Heart right ventricle (tissue), 16 donors: ENCODE results near the gene HNF4A. TPM values are rescaled to one million over a fixed set of nuclear protein-coding genes. Genes with fewer than 3 reads are reported as not detected.

Source experiments
- ATAC-seq, 8 donors: fragments of 200-7000 bp; cut with Tn5 transposase; one replicate each; pipeline ENCODE4 v1.9.1; 2020; ENCODE audit warnings: mild to moderate bottlenecking in 8 of 8, moderate library complexity in 8 of 8, moderate number of reproducible peaks in 1 of 8
- DNase-seq, 2 donors: peaks; one replicate each; pipeline ENCODE4 v3.0.0-alpha.2; 2020
- H3K27ac ChIP-seq, 10 donors: fragments of 200-600 bp; sonication (generic) in 2 of 10; one replicate each; pipeline versions ENCODE4 v1.5.0 to v1.8.0; 2020 to 2022; ENCODE audit warnings: mild to moderate bottlenecking in 3 of 10
- H3K27me3 ChIP-seq, 7 donors: fragments of 200-600 bp; one replicate each; pipeline ENCODE4 v1.8.0; 2021 to 2022; ENCODE audit warnings: mild to moderate bottlenecking in 2 of 7
- H3K36me3 ChIP-seq, 9 donors: fragments of 200-600 bp; sonication (generic) in 1 of 9; one replicate each; pipeline versions ENCODE4 v1.5.0 to v1.8.0; 2020 to 2022; ENCODE audit warnings: mild to moderate bottlenecking in 2 of 9
- H3K4me1 ChIP-seq, 9 donors: fragments of 200-600 bp; sonication (generic) in 1 of 9; one replicate each; pipeline versions ENCODE4 v1.5.0 to v1.8.0; 2020 to 2022; ENCODE audit warnings: mild to moderate bottlenecking in 4 of 9
- H3K4me3 ChIP-seq, 10 donors: fragments of 200-600 bp; sonication (generic) in 2 of 10; one replicate each; pipeline versions ENCODE4 v1.5.0 to v1.8.0; 2020 to 2022; ENCODE audit warnings: mild to moderate bottlenecking in 7 of 10, moderate library complexity in 2 of 10
- H3K9me3 ChIP-seq, 11 donors: fragments of 200-600 bp in 10 of 11; sonication (generic) in 2 of 11; one replicate each; pipeline versions ENCODE4 v1.5.0 to v1.8.0; 2013 to 2022; ENCODE audit warnings: mild to moderate bottlenecking in 2 of 11, control low read depth in 1 of 11, moderate library complexity in 1 of 11
- CTCF ChIP-seq, 9 donors: fragments of 200-600 bp; sonication (generic) in 2 of 9; IDR thresholded peaks; one replicate each; pipeline versions ENCODE4 v1.5.0 to v1.8.0; 2021 to 2022; ENCODE audit warnings: antibody characterized with exemption in 9 of 9, mild to moderate bottlenecking in 5 of 9, moderate library complexity in 1 of 9
- WGBS, 2 donors: extraction: QIAGEN DNeasy Blood & Tissue Kit; methylation state at CpG; one replicate each; pipeline ENCODE4 v1.1.7; 2013; ENCODE audit warnings: inconsistent platforms in 1 of 2; 5-methylcytosine and 5-hydroxymethylcytosine counted together
- intact Hi-C, 10 donors: fragments of 100-400 bp; cut with DNase I; formaldehyde crosslinking; loops; one replicate each; pipeline versions ENCODE4 v1.11.1 to v1.14.2; 2022
- polyA plus RNA-seq, 2 donors: library from polyadenylated mRNA; stranded (reverse); fragments of 200-250 nt; gene quantifications; one replicate each; pipeline ENCODE4 v1.2.3, GENCODE V29; 2013
- total RNA-seq, 10 donors: library from RNA; stranded (reverse); fragmentation: NEBNext Ultra II Directional in 3 of 10; extraction: Animal tissue kit (Norgen Biotek cat#: 25700) in 3 of 10; gene quantifications; one replicate each; pipeline versions ENCODE4 v1.2.1 to v1.2.4, GENCODE V29; 2021 to 2023
- donor health status: Arrhythmogenic right ventricular cardiomyopathy.
- donor health status: ischemic (EF 13 %, LVEDD 7.1; RV severe dilation, severe dysfunction).
- donor health status: healthy with polysubstance abuse.
- donor health status: DM: no; HTN: yes; CAD: no.
- donor health status: DM: no; HTN: no; CAD: no.
- donor health status: ischemic (EF 25% LVEDD 6.9; RV normal size, moderate dysfunction).
- donor health status: ischemic (EF 25% LVEDD 5.7; RV mildly dilated, moderate dysfunction).
- donor health status: healthy.
- donor health status: DM: yes; HTN: yes; CAD: no.
- donor health status: Ischemic cardiomyopathy.
- donor health status: ischemic (EF 35%, LVEDD 5.7; RV mildly dilated, moderate dysfunction).
- donor health status: nonischemic (EF 11% LVEDD 7.7; RV severe dilation, severe dysfunction).
- donor health status: DM: yes; HTN: yes; CAD: no.
- donor health status: PGD.
- donor health status: ischemic (EF 29% LVEDD 5.4; RV normal size, mild dysfunction).
- donor health status: nonischemic (EF 23%, LVEDD 6.1; RV moderate dilation, normal function).

Gene HNF4A
- total and polyA plus RNA-seq, 12 donors: under 0.01 TPM; not detected in 11

- Histone ChIP-seq H3K27ac (no peak overlapping the region), H3K36me3 (no peaks in the 10 kb centered on the region), H3K4me1 (no peaks in the 10 kb centered on the region), H3K27me3 (peaks cover 0 to 11% (median 0%) of the 10 kb centered on the region in 7 donors), H3K9me3 (no peaks in the 10 kb centered on the region), H3K4me3 (no peak overlapping the region)
- intact Hi-C loops: no loop called here
- ATAC-seq (no peak), DNase-seq (no peak)
- WGBS, 2 donors: 89 to 91% methylated on average over 4 of the region's 4 CpGs
- no peak for TF ChIP-seq CTCF (IDR thresholded peaks at IDR 0.05)
These were observed 7.3 kb upstream of the HNF4A start for GRCh38 chr20:44348168-44348659.

DNA sequence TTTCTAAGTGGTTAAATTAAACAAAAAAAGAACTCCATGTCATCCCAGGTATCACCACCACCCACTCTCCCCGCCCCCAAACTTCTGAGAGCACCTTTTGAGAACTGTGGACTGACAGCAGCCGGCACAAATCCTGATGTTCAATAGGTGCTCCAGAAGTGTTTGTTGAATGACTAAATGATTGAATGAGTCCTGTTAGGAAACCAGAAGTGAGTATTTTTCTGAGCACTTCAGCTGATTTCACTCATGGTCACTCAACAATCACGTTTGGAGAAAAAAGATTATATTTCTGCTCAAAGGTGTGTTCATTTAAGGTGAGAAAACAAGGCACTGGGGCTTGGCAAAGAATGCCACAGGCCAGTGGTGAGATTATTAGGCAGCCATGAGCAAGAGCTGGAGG lies 6.2 kb upstream of the HNF4A start:
- Histone ChIP-seq H3K9me3 (no peaks in the 10 kb centered on the region), H3K4me1 (no peaks in the 10 kb centered on the region), H3K27me3 (peaks cover 0 to 12% (median 0%) of the 10 kb centered on the region in 7 donors), H3K4me3 (no peak overlapping the region), H3K36me3 (no peaks in the 10 kb centered on the region), H3K27ac (no peak overlapping the region)
- intact Hi-C loops: no loop called here
- DNase-seq (no peak), ATAC-seq (no peak)
- 82 to 84% methylated on average over 3 of the region's 3 CpGs for WGBS, 2 donors
- no peak for TF ChIP-seq CTCF (IDR thresholded peaks at IDR 0.05)

- TF ChIP-seq CTCF (IDR thresholded peaks at IDR 0.05): no peak
- peak overlapping the region in 1 of 10 donors; percentile 13 for H3K4me3 ChIP-seq
- no peak overlapping the region for H3K27ac ChIP-seq
- 77 to 80% methylated on average over 6 of the region's 6 CpGs for WGBS, 2 donors
- H3K4me1 ChIP-seq: no peaks in the 10 kb centered on the region
- intact Hi-C loops: no loop called here
- no peaks in the 10 kb centered on the region for H3K9me3 ChIP-seq
- peaks cover 0 to 19% (median 0%) of the 10 kb centered on the region in 7 donors for H3K27me3 ChIP-seq
- no peak for DNase-seq
- peak in 3 of 8 donors; percentile 37 to 61 (median 42) for ATAC-seq
- no peaks in the 10 kb centered on the region for H3K36me3 ChIP-seq
These were observed 4.9 kb upstream of the HNF4A start for GRCh38 chr20:44350567-44350966.

DNA sequence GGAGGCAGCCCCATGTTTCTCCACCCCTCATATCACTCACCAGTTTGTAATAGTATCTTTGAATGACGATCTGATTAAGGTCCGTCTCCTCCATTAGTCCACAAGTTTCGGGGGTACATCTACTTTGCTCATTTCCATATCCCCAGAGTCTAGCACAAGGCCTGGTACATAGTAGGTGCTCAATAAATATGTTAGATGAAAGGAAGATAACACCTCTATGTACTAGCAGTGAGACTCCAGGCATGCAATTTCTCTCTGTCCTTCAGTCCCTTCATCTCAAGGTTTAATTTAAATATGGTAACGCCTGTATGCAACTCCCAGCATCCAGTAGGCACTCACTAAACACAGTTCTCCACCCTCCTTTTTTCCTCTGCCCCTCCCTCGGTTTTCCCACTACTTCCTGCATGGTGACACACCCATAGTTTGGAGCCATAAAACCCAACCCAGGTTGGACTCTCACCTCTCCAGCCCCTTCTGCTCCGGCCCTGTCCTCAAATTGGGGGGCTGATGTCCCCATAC lies 461 bp upstream of the HNF4A start:
- Histone ChIP-seq H3K9me3 (no peaks in the 10 kb centered on the region), H3K27ac (no peak overlapping the region), H3K27me3 (peaks cover 0 to 28% (median 0%) of the 10 kb centered on the region in 7 donors), H3K4me3 (no peak overlapping the region), H3K36me3 (no peaks in the 10 kb centered on the region), H3K4me1 (peaks cover 0 to 12% (median 0%) of the 10 kb centered on the region in 9 donors)
- DNase-seq (no peak), ATAC-seq (no peak)
- TF ChIP-seq CTCF (IDR thresholded peaks at IDR 0.05): no peak
- 80 to 89% methylated on average over 6 of the region's 6 CpGs for WGBS, 2 donors
- intact Hi-C loops: no loop called here
